AG04450 (cell line): Measurements from ENCODE around the gene RALGDS. TPM values are rescaled to one million over a fixed set of nuclear protein-coding genes. Genes with fewer than 3 reads are reported as not detected.

Experiments used
- CTCF ChIA-PET: fragments of 300-600, 350-600 bp; formaldehyde crosslinking; extraction: SDS; loops from one replicate; lab custom pipeline; 2022; ENCODE audit warnings: antibody characterized with exemption, inconsistent platforms; lab: Charles Lee
- POLR2A ChIA-PET: fragments of 350-600 bp; formaldehyde crosslinking; extraction: SDS; loops from one replicate; lab custom pipeline; 2021; ENCODE audit warnings: antibody characterized with exemption, inconsistent platforms; lab: Yijun Ruan, JAX
- DNase-seq: peaks from one replicate; pipeline ENCODE4 v3.0.0-alpha.2; 2011; ENCODE audit warnings: low read depth, low spot score
- H3K27ac ChIP-seq: one replicate; pipeline ENCODE4 v1.5.1; 2012; ENCODE audit warnings: low read depth, low read length, control low read depth
- H3K27me3 ChIP-seq: one replicate; pipeline ENCODE4 v1.6.0; 2012; ENCODE audit warnings: low read length; ENCODE audit not compliant: control insufficient read depth, insufficient read depth
- H3K4me3 ChIP-seq: 2 replicates; pipeline ENCODE4 v1.5.1; 2011; ENCODE audit warnings: mild to moderate bottlenecking, low read depth, low read length, control low read depth
- H3K9me3 ChIP-seq: 2 replicates; pipeline ENCODE4 v1.5.1; 2012; ENCODE audit warnings: low read length; ENCODE audit not compliant: control insufficient read depth, insufficient read depth
- polyA plus RNA-seq: library from polyadenylated mRNA; depleted of rRNA; stranded (reverse); fragments of >200 nt; gene quantifications from 2 replicates; pipeline ENCODE4 v1.2.3, GENCODE V29; 2011
- TF ChIP-seq, protein P1 (sequence below): IDR thresholded peaks from 2 replicates; pipeline ENCODE4 v1.5.1; 2011; ENCODE audit warnings: low read depth, low read length, control low read depth, inconsistent platforms

RALGDS gene
- polyA plus RNA-seq, 1 experiment, result 19.1 TPM

GRCh38 chr9:133122935-133123611 is 2.0 kb upstream of the RALGDS start:
- no peaks in the 10 kb centered on the region for H3K27me3 ChIP-seq
- no peak for DNase-seq
- H3K4me3 ChIP-seq, result no peak overlapping the region
- peak overlapping the region; percentile 21 for H3K27ac ChIP-seq
- H3K9me3 ChIP-seq, result no peaks in the 10 kb centered on the region
- ChIA-PET CTCF (interaction anchor here (0.6 to 1.5 kb wide), 3 partner anchors 17 to 24 kb away, joined by 3 to 11 read pairs (median 4); no protein-coding TSS in a partner anchor), POLR2A (no interaction called here)
- TF ChIP-seq, protein P1, sequence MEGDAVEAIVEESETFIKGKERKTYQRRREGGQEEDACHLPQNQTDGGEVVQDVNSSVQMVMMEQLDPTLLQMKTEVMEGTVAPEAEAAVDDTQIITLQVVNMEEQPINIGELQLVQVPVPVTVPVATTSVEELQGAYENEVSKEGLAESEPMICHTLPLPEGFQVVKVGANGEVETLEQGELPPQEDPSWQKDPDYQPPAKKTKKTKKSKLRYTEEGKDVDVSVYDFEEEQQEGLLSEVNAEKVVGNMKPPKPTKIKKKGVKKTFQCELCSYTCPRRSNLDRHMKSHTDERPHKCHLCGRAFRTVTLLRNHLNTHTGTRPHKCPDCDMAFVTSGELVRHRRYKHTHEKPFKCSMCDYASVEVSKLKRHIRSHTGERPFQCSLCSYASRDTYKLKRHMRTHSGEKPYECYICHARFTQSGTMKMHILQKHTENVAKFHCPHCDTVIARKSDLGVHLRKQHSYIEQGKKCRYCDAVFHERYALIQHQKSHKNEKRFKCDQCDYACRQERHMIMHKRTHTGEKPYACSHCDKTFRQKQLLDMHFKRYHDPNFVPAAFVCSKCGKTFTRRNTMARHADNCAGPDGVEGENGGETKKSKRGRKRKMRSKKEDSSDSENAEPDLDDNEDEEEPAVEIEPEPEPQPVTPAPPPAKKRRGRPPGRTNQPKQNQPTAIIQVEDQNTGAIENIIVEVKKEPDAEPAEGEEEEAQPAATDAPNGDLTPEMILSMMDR, result no peak

DNA sequence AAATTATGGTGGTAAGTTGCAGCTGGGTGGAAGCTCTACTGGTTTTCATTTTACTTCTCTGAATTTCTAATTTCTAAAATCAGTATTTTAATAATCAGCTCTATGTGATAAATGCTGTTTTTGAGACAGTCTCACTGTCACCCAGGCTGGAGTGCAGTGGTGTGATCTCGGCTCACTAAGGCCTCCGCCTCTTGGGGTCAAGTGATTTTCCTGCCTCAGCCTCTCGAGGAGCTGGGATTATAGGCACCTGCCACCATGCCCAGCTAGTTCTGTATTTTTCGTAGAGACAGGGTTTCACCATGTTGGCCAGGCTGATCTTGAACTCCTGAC is 1.5 kb upstream of the RALGDS start:
- no peak overlapping the region for H3K27ac ChIP-seq
- H3K27me3 ChIP-seq, result no peaks in the 10 kb centered on the region
- no peaks in the 10 kb centered on the region for H3K9me3 ChIP-seq
- TF ChIP-seq, protein P1, result no peak
- ChIA-PET POLR2A (no interaction called here), CTCF (interaction anchor here (1.1 to 1.5 kb wide), 2 partner anchors 22 to 25 kb away, joined by 4 to 11 read pairs; no protein-coding TSS in a partner anchor)
- H3K4me3 ChIP-seq, result no peak overlapping the region
- no peak for DNase-seq

GRCh38 chr9:133121915-133122550 is 993 bp upstream of the RALGDS start:
- H3K27ac ChIP-seq, result peak overlapping the region; percentile 47
- POLR2A ChIA-PET, result no interaction called here

GRCh38 chr9:133120501-133121197 is 391 bp downstream of the RALGDS start:
- Histone ChIP-seq H3K27me3 (no peaks in the 10 kb centered on the region), H3K9me3 (no peaks in the 10 kb centered on the region; the same call in 1 of the 2 replicates), H3K4me3 (peak overlapping the region; percentile 72), H3K27ac (no peak overlapping the region)
- DNase-seq, result no peak
- TF ChIP-seq, protein P1, result no peak
- POLR2A ChIA-PET, result no interaction called here
- CTCF ChIA-PET, result interaction anchor here (0.6 kb wide), 2 partner anchors 27 to 360 kb away, joined by 3 to 4 read pairs; no protein-coding TSS in a partner anchor

More at GRCh38 chr9:133121915-133122550, 993 bp upstream of the RALGDS start:
- CTCF ChIA-PET, result interaction anchor here (1.5 kb wide), 1 partner anchor 25 kb away, joined by 11 read pairs; no protein-coding TSS in a partner anchor
- TF ChIP-seq, protein P1, result no peak
- no peaks in the 10 kb centered on the region for H3K27me3 ChIP-seq
- H3K9me3 ChIP-seq, result no peaks in the 10 kb centered on the region
- no peak for DNase-seq
- no peak overlapping the region for H3K4me3 ChIP-seq
